GM23248 (cell line): Measurements from ENCODE around the gene FNDC1. TPM values are rescaled to one million over a fixed set of nuclear protein-coding genes. Genes with fewer than 3 reads are reported as not detected.

Experiments
- DNase-seq: peaks from one replicate; pipeline ENCODE4 v3.0.0-alpha.2; 2015
- H2AFZ ChIP-seq: fragments of 200-600 bp; sonication (generic); 2 replicates; pipeline ENCODE4 v1.6.1; 2016; ENCODE audit warnings: antibody characterized with exemption
- H3F3A ChIP-seq: fragments of 200-600 bp; sonication (generic); 2 replicates; pipeline ENCODE4 v1.6.1; 2016; ENCODE audit warnings: mild to moderate bottlenecking, antibody characterized with exemption, mixed run types; ENCODE audit not compliant: insufficient read depth
- H3K27ac ChIP-seq: fragments of 200-600 bp; sonication (generic); 2 replicates; pipeline ENCODE4 v1.5.1; 2016; ENCODE audit warnings: mild to moderate bottlenecking
- H3K27me3 ChIP-seq: fragments of 200-600 bp; sonication (generic); replicated peaks from 2 replicates; pipeline ENCODE4 v1.6.1; 2016; ENCODE audit warnings: mild to moderate bottlenecking; ENCODE audit not compliant: insufficient read depth
- H3K36me3 ChIP-seq: fragments of 200-600 bp; sonication (generic); 2 replicates; pipeline ENCODE4 v1.6.1; 2016; ENCODE audit warnings: low read depth, mild to moderate bottlenecking
- H3K4me1 ChIP-seq: fragments of 200-600 bp; sonication (generic); 2 replicates; pipeline ENCODE4 v1.6.1; 2016; ENCODE audit warnings: mild to moderate bottlenecking; ENCODE audit not compliant: insufficient read depth
- H3K4me2 ChIP-seq: fragments of 200-600 bp; sonication (generic); one replicate; pipeline ENCODE4 v1.6.1; 2016; ENCODE audit warnings: mild to moderate bottlenecking; ENCODE audit not compliant: unreplicated experiment
- H3K4me3 ChIP-seq: fragments of 200-600 bp; sonication (generic); 2 replicates; pipeline ENCODE4 v1.5.1; 2016; ENCODE audit warnings: mild to moderate bottlenecking
- H3K79me2 ChIP-seq: fragments of 200-600 bp; sonication (generic); 2 replicates; pipeline ENCODE4 v1.6.1; 2016; ENCODE audit warnings: mild to moderate bottlenecking; ENCODE audit not compliant: insufficient read depth
- H3K9ac ChIP-seq: fragments of 200-600 bp; sonication (generic); 2 replicates; pipeline ENCODE4 v1.6.1; 2016; ENCODE audit warnings: mild to moderate bottlenecking
- H3K9me2 ChIP-seq: fragments of 200-600 bp; sonication (generic); 2 replicates; pipeline ENCODE4 v1.6.1; 2016; ENCODE audit warnings: mixed run types, mild to moderate bottlenecking, moderate library complexity; ENCODE audit not compliant: insufficient read depth
- H3K9me3 ChIP-seq: fragments of 200-600 bp; sonication (generic); one replicate; pipeline ENCODE4 v1.6.1; 2017; ENCODE audit warnings: low read depth
- H4K20me1 ChIP-seq: fragments of 200-600 bp; sonication (generic); 2 replicates; pipeline ENCODE4 v1.6.0; 2016; ENCODE audit not compliant: insufficient read depth
- EZH2 ChIP-seq: fragments of 200-600 bp; sonication (generic); IDR thresholded peaks from 2 replicates; pipeline ENCODE4 v1.6.1; 2018; ENCODE audit warnings: antibody characterized with exemption, mild to moderate bottlenecking; ENCODE audit not compliant: insufficient read depth, poor library complexity, severe bottlenecking
- EZH2phosphoT487 ChIP-seq: fragments of 200-600 bp; sonication (generic); IDR thresholded peaks from 2 replicates; pipeline ENCODE4 v1.6.1; 2018; ENCODE audit warnings: antibody characterized with exemption, moderate library complexity, mild to moderate bottlenecking, low read depth; ENCODE audit not compliant: insufficient read depth
- WGBS, 2 experiments: methylation state at CpG; one replicate each; pipeline ENCODE4 v1.1.6; 2015 to 2017; ENCODE audit warnings: low lambda C conversion rate in 2 of 2, low coverage in 1 of 2; ENCODE audit errors: missing lambda C conversion rate in 2 of 2; 5-methylcytosine and 5-hydroxymethylcytosine counted together
- in situ Hi-C: fragments of 300-500 bp; cut with MboI; formaldehyde crosslinking; loops from 2 replicates; pipeline ENCODE4 v1.15.0; 2020
- polyA plus RNA-seq: library from polyadenylated mRNA; unstranded; fragments of >200 nt; fragmentation: Nextera tagmentation; extraction: Ambion mirVana; gene quantifications from 2 replicates; pipeline ENCODE4 v1.2.1, GENCODE V29; 2016
- total RNA-seq: library from RNA; depleted of rRNA; stranded (reverse); fragments of >200 nt; shearing (Covaris generic); gene quantifications from 2 replicates; pipeline ENCODE4 v1.2.3, GENCODE V29; 2014

The FNDC1 gene
- total and polyA plus RNA-seq, 2 experiments from 2014 or later = 5.2 to 7.8 TPM

- Histone ChIP-seq H3K36me3 (no peaks in the 10 kb centered on the region), H2AFZ (no peak overlapping the region), H3K27me3 (peaks cover 37% of the 10 kb centered on the region), H3K9ac (no peak overlapping the region), H3K9me3 (no peaks in the 10 kb centered on the region), H3K79me2 (no peaks in the 10 kb centered on the region), H3F3A (no peaks in the 10 kb centered on the region), H3K27ac (no peak overlapping the region), H3K4me2 (no peak overlapping the region), H3K4me3 (no peak overlapping the region), H3K9me2 (no peaks in the 10 kb centered on the region), H3K4me1 (no peaks in the 10 kb centered on the region), H4K20me1 (no peaks in the 10 kb centered on the region)
- DNase-seq = no peak
- TF ChIP-seq EZH2phosphoT487 (no peak), EZH2 (no peak)
- in situ Hi-C loops = no loop called here
- WGBS, 2 experiments = 43 to 47% methylated on average over 5 of the region's 5 CpGs
Measured at GRCh38 chr6:159137676-159138075, 31.5 kb upstream of the FNDC1 start.

GRCh38 chr6:159142531-159142930, 26.7 kb upstream of the FNDC1 start:
- TF ChIP-seq EZH2 = no peak
- no peak for TF ChIP-seq EZH2phosphoT487
- H2AFZ ChIP-seq = no peak overlapping the region
- no peaks in the 10 kb centered on the region for H3K9me3 ChIP-seq
- H3K4me2 ChIP-seq = no peak overlapping the region
- no peaks in the 10 kb centered on the region for H3K79me2 ChIP-seq
- no peaks in the 10 kb centered on the region for H4K20me1 ChIP-seq
- 36 to 44% methylated on average over 2 of the region's 2 CpGs for WGBS, 2 experiments
- no peak overlapping the region for H3K9ac ChIP-seq
- no peaks in the 10 kb centered on the region for H3K4me1 ChIP-seq
- no peaks in the 10 kb centered on the region for H3K9me2 ChIP-seq
- peaks cover 44% of the 10 kb centered on the region for H3K27me3 ChIP-seq
- in situ Hi-C loops = no loop called here
- H3K36me3 ChIP-seq = no peaks in the 10 kb centered on the region
- H3F3A ChIP-seq = no peaks in the 10 kb centered on the region
- no peak overlapping the region for H3K27ac ChIP-seq
- no peak for DNase-seq
- no peak overlapping the region for H3K4me3 ChIP-seq

GRCh38 chr6:159148641-159149040, 20.6 kb upstream of the FNDC1 start:
- WGBS, 2 experiments = 18 to 26% methylated on average over 6 of the region's 6 CpGs

GRCh38 chr6:159149641-159150040, 19.6 kb upstream of the FNDC1 start:
- in situ Hi-C loops = no loop called here
- no peak overlapping the region for H3K4me2 ChIP-seq
- H3K9ac ChIP-seq = peak overlapping the region; percentile 25; the same call in 1 of the 2 replicates
- no peak overlapping the region for H3K4me3 ChIP-seq
- DNase-seq = peak; percentile 90
- no peaks in the 10 kb centered on the region for H4K20me1 ChIP-seq
- no peaks in the 10 kb centered on the region for H3K36me3 ChIP-seq
- peaks cover 28% of the 10 kb centered on the region for H3K27me3 ChIP-seq
- 15 to 17% methylated on average over 8 of the region's 8 CpGs for WGBS, 2 experiments
- H3K79me2 ChIP-seq = no peaks in the 10 kb centered on the region
- 0 out of 2 replicates have a peak, but pooled peaks cover 11% of the 10 kb centered on the region for H3K4me1 ChIP-seq
- peak overlapping the region; percentile 38 for H3K27ac ChIP-seq
- H3K9me3 ChIP-seq = no peaks in the 10 kb centered on the region
- peaks cover 11% of the 10 kb centered on the region; the same call in 1 of the 2 replicates for H3F3A ChIP-seq
- H2AFZ ChIP-seq = no peak overlapping the region
- TF ChIP-seq EZH2phosphoT487 (no peak), EZH2 (no peak)
- H3K9me2 ChIP-seq = no peaks in the 10 kb centered on the region

More at GRCh38 chr6:159148641-159149040, 20.6 kb upstream of the FNDC1 start:
- TF ChIP-seq EZH2 (no peak), EZH2phosphoT487 (no peak)
- Histone ChIP-seq H3K4me3 (no peak overlapping the region), H3K9me3 (no peaks in the 10 kb centered on the region), H3F3A (peaks cover 11% of the 10 kb centered on the region; the same call in 1 of the 2 replicates), H3K27ac (no peak overlapping the region), H3K4me2 (no peak overlapping the region), H3K4me1 (0 out of 2 replicates have a peak, but pooled peaks cover 11% of the 10 kb centered on the region), H2AFZ (no peak overlapping the region), H3K79me2 (no peaks in the 10 kb centered on the region), H4K20me1 (no peaks in the 10 kb centered on the region), H3K36me3 (no peaks in the 10 kb centered on the region), H3K9me2 (no peaks in the 10 kb centered on the region), H3K27me3 (peaks cover 30% of the 10 kb centered on the region), H3K9ac (no peak overlapping the region)
- in situ Hi-C loops = no loop called here
- DNase-seq = no peak
